Heart left ventricle (tissue), 13 donors: ENCODE data around the gene RYK.

Source experiments
- POLR2A ChIP-seq, 2 donors: fragments of 450-650 bp; IDR thresholded peaks; one replicate each; pipeline ENCODE4 v1.6.1; 2017; ENCODE audit warnings: antibody characterized with exemption in 2 of 2, mild to moderate bottlenecking in 2 of 2, moderate library complexity in 2 of 2
- TF ChIP-seq, protein P1 (sequence below), 12 donors: fragments of 200-600 bp; sonication (generic) in 4 of 12; IDR thresholded peaks; one replicate each; pipeline versions ENCODE4 v1.5.0 to v1.8.0; 2018 to 2022; ENCODE audit warnings: antibody characterized with exemption in 12 of 12, mild to moderate bottlenecking in 5 of 12
- donor health status: ischemic (EF 13 %, LVEDD 7.1; RV severe dilation, severe dysfunction).
- donor health status: DM: no; HTN: yes; CAD: no.
- donor health status: DM: no; HTN: no; CAD: no.
- donor health status: ischemic (EF 25% LVEDD 6.9; RV normal size, moderate dysfunction).
- donor health status: ischemic (EF 25% LVEDD 5.7; RV mildly dilated, moderate dysfunction).
- donor health status: ischemic (EF 35%, LVEDD 5.7; RV mildly dilated, moderate dysfunction).
- donor health status: nonischemic (EF 11% LVEDD 7.7; RV severe dilation, severe dysfunction).
- donor health status: DM: yes; HTN: yes; CAD: no.
- donor health status: PGD.
- donor health status: ischemic (EF 29% LVEDD 5.4; RV normal size, mild dysfunction).
- donor health status: nonischemic (EF 23%, LVEDD 6.1; RV moderate dilation, normal function).

DNA sequence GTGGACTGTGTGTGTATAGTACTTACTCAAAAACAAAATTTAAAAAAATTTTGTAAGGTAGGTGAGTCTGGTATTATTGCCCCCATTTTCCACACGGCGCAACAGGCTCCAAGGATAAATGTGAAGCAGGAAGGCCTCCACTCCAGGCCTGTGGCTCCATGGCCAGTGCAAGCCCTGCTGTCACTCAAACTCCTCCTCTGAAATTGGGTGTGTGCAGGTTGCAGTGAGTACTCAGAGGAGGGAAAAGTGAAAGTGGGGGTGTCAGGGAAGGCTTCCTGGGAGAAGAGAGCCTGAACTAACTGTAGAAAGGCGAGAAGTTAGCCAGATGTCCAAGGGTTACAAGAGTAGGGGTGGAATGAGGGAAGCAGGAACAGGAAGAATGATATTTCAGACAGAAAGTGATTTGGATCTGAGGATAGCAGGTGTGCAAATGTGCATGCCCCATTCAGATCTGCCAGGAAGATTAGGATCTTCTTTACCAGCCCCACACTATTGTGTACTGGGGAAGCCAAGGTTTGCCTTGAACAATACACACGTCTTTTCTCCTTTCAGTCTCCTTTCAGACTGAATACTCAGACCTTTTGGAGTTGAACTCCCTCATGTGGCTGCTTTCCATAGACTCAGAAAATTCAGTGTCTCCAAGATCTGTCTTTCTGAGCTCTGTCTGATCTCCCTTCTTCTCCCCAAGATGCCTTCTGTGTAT lies 48.7 kb upstream of the RYK start:
- TF ChIP-seq, protein P1, sequence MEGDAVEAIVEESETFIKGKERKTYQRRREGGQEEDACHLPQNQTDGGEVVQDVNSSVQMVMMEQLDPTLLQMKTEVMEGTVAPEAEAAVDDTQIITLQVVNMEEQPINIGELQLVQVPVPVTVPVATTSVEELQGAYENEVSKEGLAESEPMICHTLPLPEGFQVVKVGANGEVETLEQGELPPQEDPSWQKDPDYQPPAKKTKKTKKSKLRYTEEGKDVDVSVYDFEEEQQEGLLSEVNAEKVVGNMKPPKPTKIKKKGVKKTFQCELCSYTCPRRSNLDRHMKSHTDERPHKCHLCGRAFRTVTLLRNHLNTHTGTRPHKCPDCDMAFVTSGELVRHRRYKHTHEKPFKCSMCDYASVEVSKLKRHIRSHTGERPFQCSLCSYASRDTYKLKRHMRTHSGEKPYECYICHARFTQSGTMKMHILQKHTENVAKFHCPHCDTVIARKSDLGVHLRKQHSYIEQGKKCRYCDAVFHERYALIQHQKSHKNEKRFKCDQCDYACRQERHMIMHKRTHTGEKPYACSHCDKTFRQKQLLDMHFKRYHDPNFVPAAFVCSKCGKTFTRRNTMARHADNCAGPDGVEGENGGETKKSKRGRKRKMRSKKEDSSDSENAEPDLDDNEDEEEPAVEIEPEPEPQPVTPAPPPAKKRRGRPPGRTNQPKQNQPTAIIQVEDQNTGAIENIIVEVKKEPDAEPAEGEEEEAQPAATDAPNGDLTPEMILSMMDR (IDR thresholded peaks at IDR 0.05) = peak in 10 of 12 donors; percentile 14 to 56 (median 36)
- no peak for TF ChIP-seq POLR2A (IDR thresholded peaks at IDR 0.05)
